Vagina (tissue), 2 donors: Measurements from ENCODE around the gene TEAD4.

Experiments used
- POLR2A ChIP-seq, 2 donors: fragments of 450-650 bp; IDR thresholded peaks; one replicate each; pipeline ENCODE4 v1.6.1; 2017; ENCODE audit warnings: antibody characterized with exemption in 2 of 2, mild to moderate bottlenecking in 2 of 2, moderate library complexity in 2 of 2
- POLR2AphosphoS5 ChIP-seq, 2 donors: sonication (generic); formaldehyde crosslinking; IDR thresholded peaks; one replicate each; pipeline ENCODE4 v1.9.0; 2017; ENCODE audit warnings: antibody characterized with exemption in 2 of 2, mild to moderate bottlenecking in 2 of 2, low read depth in 1 of 2; ENCODE audit not compliant: insufficient read depth in 1 of 2
- TF ChIP-seq, protein P1 (sequence below), 3 experiments: fragments of 450-650 bp in 2 of 3; fragments of 200-600 bp in 1 of 3; sonication (generic) in 1 of 3; IDR thresholded peaks; one replicate each; pipeline ENCODE4 v1.5.1; 2017 to 2019; ENCODE audit warnings: antibody characterized with exemption in 3 of 3, mild to moderate bottlenecking in 2 of 3, moderate library complexity in 2 of 3

DNA sequence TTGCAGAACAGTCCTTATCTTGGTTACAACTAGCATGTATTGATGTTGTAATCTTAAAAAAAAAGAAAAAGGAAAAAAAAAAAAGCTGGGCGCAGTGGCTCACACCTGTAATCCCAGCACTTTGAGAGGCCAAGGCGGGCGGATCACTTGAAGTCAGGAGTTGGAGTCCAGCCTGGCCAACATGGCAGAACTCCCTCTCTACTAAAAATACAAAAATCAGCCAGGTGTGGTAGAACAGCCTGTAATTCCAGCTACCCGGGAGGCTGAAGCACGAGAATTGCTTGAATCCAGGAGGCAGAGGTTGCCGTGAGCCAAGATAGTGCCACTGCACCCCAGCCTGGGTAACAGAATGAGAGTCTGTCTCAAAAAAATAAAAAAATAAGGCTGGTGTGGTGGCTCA, 25.6 kb upstream of the TEAD4 start:
- TF ChIP-seq POLR2A (IDR thresholded peaks at IDR 0.05) (no peak), POLR2AphosphoS5 (IDR thresholded peaks at IDR 0.05; ENCODE audit: insufficient read depth in 1 of 2, low read depth in 1 of 2) (no peak)
- TF ChIP-seq, protein P1, sequence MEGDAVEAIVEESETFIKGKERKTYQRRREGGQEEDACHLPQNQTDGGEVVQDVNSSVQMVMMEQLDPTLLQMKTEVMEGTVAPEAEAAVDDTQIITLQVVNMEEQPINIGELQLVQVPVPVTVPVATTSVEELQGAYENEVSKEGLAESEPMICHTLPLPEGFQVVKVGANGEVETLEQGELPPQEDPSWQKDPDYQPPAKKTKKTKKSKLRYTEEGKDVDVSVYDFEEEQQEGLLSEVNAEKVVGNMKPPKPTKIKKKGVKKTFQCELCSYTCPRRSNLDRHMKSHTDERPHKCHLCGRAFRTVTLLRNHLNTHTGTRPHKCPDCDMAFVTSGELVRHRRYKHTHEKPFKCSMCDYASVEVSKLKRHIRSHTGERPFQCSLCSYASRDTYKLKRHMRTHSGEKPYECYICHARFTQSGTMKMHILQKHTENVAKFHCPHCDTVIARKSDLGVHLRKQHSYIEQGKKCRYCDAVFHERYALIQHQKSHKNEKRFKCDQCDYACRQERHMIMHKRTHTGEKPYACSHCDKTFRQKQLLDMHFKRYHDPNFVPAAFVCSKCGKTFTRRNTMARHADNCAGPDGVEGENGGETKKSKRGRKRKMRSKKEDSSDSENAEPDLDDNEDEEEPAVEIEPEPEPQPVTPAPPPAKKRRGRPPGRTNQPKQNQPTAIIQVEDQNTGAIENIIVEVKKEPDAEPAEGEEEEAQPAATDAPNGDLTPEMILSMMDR (IDR thresholded peaks at IDR 0.05), result no peak
